HCT116 (cell line): ENCODE measurements around the gene NCCRP1. TPM values are rescaled to one million over a fixed set of nuclear protein-coding genes. Genes with fewer than 3 reads are reported as not detected.

Source experiments
- total RNA-seq: library from RNA; stranded (reverse); gene quantifications from one replicate; pipeline ENCODE4 v1.2.1, GENCODE V29; 2021; ENCODE audit not compliant: unreplicated experiment

NCCRP1 gene
- total RNA-seq, 1 experiment from 2014 or later: 0.12 TPM

Other genes starting within 250 kb of the NCCRP1 start
- 18.5 TPM for gene FBXO17, start 221.2 kb upstream of the NCCRP1 start, total RNA-seq
- gene FBXO27, start 164.4 kb upstream of the NCCRP1 start, total RNA-seq: 16.4 TPM
- gene ACP7, start 112.6 kb upstream of the NCCRP1 start, total RNA-seq: 4.7 TPM
- 90.1 TPM for gene PAK4, start 71.2 kb upstream of the NCCRP1 start, total RNA-seq
- gene SYCN, start 7.3 kb downstream of the NCCRP1 start, total RNA-seq: not detected
- gene IFNL3, start 48.0 kb downstream of the NCCRP1 start, total RNA-seq: not detected
- not detected for gene IFNL4, start 51.9 kb downstream of the NCCRP1 start, total RNA-seq
- not detected for gene IFNL2, start 71.4 kb downstream of the NCCRP1 start, total RNA-seq
- gene IFNL1, start 99.4 kb downstream of the NCCRP1 start, total RNA-seq: not detected
- 13.8 TPM for gene LRFN1, start 123.9 kb downstream of the NCCRP1 start, total RNA-seq
- 0.61 TPM for gene GMFG, start 139.1 kb downstream of the NCCRP1 start, total RNA-seq
- gene SAMD4B, start 145.5 kb downstream of the NCCRP1 start, total RNA-seq: 127 TPM
- gene PAF1, start 194.1 kb downstream of the NCCRP1 start, total RNA-seq: 53.5 TPM
- 32.0 TPM for gene MED29, start 194.4 kb downstream of the NCCRP1 start, total RNA-seq
- gene ZFP36, start 209.9 kb downstream of the NCCRP1 start, total RNA-seq: 131 TPM
- gene PLEKHG2, start 215.7 kb downstream of the NCCRP1 start, total RNA-seq: 29.0 TPM
- 3,365 TPM for gene RPS16, start 239.0 kb downstream of the NCCRP1 start, total RNA-seq
- gene SUPT5H, start 248.6 kb downstream of the NCCRP1 start, total RNA-seq: 120 TPM